NCI-H82 treated with DMSO at 0.1 percent for 48 hours (cell line): Measurements from ENCODE around the gene GABRB3.

ENCODE experiments used
- DNase-seq: peaks from one replicate; lab custom pipeline; 2025; ENCODE audit not compliant: unreplicated experiment; lab: John Stamatoyannopoulos, UW

The GABRB3 gene

GRCh38 chr15:26631894-26632293 is 141.0 kb downstream of the GABRB3 start:
- DNase-seq, result no peak

GRCh38 chr15:26630857-26631256 is 142.0 kb downstream of the GABRB3 start:
- DNase-seq, result no peak

DNA sequence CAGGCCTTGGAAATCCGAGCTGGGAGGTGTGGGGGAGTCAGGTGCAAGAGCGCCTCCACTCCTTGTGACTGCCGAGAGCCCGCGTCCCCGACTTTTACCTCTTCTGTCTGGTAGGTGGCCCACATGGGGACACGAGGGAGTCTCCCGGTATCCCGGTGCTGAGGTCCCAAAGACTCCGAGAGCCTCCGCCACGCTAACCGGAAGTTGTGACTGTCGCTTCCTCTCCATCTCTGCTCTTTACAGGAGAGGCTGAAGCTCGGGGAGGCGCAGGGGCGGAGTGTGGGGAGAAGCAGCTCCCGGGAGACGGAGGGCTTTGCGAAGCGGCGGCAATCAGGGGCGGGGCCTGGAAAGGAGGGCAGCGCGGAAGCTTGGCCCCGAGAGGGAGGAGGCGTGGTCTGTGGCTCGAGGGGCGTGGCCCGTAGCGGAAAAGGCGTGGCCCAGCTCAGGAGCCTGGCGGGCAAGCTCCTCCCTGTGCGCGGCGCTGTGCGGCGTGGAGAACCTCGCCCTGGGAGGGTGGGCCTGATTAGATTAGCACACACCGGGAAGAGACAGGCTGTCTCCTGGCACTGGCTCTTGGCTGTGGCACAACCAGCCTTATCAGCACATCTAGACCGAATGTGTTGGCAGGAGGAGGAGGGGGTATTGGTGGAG is 143.9 kb downstream of the GABRB3 start:
- DNase-seq, result no peak

DNA sequence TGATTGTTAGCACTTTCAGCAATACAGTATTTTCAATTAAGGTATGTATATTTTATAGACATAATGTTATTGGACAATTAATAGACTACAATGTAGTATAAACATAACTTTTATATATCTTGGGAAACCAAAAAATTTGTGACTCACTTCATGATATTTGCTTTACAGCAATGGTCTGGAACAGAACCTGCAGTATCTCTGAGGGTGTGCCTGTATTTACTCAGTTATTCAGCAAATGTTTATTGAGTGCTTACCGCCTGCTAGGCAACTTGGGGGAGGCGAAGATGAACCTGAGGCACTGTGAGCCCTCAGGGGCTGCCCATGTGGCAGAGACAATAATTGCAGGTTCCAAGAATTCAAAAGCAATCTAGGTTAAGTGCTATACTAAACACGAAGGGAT is 144.8 kb downstream of the GABRB3 start:
- DNase-seq, result no peak

- DNase-seq, result no peak
Measured at GRCh38 chr15:26624128-26624527, 148.7 kb downstream of the GABRB3 start.

DNA sequence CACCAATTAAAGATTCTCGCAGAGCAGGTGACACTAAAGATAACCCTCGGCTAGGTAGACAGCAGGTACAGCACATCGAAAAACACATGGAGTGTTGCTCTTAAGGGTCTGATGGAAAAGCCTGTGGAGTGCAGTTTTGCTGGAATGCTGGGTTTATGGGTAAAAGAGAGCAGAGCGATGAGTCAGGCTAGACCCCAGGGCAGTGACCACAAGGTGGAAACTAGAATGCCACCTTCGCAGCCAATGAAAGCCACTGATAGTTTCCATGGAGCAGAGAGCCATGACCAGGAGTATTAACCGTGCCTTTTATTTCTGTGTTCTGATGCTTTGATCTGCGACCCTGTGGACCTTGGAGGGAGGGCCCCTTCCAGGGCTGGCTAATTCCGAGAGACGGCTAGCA is 149.8 kb downstream of the GABRB3 start:
- DNase-seq, result no peak

- DNase-seq, result no peak
Measured at GRCh38 chr15:26621816-26622215, 151.1 kb downstream of the GABRB3 start.

GRCh38 chr15:26620528-26621458 is 152.1 kb downstream of the GABRB3 start:
- DNase-seq, result no peak

GRCh38 chr15:26615927-26616302 is 157.0 kb downstream of the GABRB3 start:
- DNase-seq, result no peak

DNA sequence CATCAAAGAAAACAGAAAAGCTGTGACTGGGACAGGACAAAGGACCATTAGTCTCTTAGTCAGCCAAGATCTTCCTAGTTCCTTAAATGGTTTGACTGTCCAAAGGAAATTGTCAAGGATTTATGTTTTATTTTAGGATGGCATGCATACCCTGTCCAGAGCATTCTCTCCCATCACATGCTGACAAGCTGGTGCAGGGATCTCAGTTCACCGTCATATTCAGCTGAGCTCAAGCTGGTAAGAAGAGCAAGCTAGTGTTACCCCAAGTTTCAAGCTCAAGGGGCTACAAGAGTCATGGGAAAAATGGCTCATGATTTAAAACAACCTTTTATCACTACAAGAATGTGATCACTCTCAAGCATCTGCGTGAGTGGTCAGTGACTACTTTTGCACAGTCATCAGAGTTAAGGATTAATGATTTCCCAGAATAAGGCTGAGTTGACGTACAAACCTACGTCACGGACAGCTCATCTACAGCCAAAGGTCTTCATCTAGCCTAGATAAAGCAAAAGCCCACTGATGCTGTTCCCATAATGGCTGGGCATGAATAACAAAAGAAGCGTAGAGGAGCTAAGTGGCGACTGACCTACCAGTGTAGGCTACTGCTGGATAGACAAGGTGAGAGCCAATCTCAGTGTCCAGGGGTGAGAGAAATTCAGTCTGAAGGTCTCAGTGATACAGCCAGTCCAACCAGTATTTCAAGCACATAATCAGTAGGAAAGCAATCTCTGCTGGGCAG is 157.5 kb downstream of the GABRB3 start:
- DNase-seq, result no peak

DNA sequence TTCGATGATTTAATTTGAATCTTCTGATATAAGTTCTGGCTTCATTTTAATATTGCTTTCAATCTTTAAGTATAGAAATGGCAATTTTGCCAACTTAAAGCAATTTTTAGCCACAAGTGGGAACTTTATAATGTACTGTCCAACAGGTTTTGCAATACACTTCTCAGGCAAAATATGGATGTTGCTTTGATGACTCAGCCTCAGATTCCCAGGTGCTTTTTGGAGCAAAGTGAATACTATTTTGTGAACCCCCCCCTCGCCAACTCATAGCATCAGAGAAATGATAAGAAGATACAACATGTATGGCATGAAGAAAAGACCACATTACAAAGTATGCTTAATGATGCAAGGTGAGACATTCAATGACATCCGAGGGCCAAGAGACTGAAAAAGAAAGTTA is 158.1 kb downstream of the GABRB3 start:
- no peak for DNase-seq

DNA sequence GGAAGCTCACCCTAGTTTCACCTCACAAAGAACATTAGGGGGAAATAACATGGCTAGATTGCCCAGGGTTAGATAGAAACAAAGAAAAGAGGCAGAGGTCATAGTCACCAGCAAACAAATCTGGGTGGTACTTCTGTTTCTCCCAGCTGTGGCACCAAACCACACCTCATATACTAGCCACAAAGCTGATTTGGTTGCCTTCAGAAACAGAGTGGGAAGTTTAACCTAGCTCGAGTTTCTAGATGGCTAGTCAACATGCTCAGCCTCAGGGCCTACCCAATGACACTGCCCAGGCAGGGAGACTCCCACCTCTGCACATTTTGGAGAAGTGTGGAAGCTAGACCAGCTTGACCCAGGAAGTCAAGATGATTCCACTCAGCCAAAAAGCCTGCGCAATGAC is 174.2 kb downstream of the GABRB3 start:
- DNase-seq, result no peak

DNA sequence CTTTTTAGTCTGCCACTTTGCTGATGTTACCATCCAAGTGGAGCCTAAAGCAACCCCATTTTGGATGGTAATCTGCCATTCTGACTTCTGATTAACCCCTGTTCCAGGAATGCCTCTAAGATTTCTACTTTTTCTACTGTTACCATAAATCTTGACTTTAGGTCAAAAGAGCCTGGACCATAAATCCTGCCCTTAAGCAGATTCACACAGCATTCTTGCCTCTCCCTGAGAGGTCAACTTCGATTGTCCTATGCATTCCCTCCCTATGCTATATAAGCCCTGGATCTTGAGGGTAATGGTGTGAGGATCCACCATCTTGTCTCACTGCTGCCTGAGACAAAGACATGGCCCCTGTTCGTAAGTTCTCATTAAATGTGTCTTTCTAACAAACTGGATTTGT is 177.3 kb downstream of the GABRB3 start:
- no peak for DNase-seq

- no peak for DNase-seq
Measured at GRCh38 chr15:26590676-26591075, 182.2 kb downstream of the GABRB3 start.

DNA sequence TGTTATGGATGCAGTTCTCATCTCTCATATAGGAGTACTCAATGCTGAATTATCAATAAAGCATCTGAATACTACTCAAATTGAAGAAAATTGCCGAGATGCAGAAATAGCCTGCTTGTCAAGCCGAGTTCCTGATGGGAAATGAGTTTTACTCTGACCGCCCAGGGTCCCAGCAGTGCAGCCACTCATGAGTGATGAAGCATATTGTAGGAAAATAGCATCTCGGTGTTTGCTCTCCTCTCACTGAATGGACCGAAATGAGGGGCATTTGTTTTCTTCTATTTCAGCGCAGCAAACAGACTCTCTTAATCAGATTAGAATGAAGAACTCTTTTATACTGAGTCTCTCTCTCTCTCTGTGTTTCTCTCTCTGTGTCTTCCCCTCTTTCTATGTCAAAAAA is 190.0 kb downstream of the GABRB3 start:
- no peak for DNase-seq

DNA sequence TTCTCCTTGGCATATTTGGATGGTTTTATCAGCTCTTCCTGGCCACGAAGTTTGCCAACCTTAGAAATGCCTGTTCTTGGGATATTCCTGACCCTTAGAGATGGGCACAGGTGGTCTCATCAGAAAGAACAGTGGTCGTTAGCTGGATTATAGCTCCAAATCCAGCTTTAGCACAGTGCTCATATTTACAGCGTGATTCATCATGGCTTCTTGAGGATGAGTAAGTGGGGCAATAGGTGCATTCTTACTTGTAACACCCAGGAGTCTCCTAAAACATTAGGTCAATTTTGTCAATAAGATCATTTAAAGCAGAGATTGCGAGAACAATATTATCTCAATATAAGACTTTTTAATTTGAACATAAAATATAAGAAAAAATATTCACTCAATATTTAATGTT is 191.9 kb downstream of the GABRB3 start:
- DNase-seq, result no peak

GRCh38 chr15:26572602-26573350 is 200.1 kb downstream of the GABRB3 start:
- DNase-seq, result no peak

- no peak for DNase-seq
Measured at GRCh38 chr15:26571346-26571745, 201.5 kb downstream of the GABRB3 start.

GRCh38 chr15:26565542-26565941 is 207.3 kb downstream of the GABRB3 start:
- DNase-seq, result no peak

GRCh38 chr15:26564361-26564760 is 208.5 kb downstream of the GABRB3 start:
- no peak for DNase-seq

DNA sequence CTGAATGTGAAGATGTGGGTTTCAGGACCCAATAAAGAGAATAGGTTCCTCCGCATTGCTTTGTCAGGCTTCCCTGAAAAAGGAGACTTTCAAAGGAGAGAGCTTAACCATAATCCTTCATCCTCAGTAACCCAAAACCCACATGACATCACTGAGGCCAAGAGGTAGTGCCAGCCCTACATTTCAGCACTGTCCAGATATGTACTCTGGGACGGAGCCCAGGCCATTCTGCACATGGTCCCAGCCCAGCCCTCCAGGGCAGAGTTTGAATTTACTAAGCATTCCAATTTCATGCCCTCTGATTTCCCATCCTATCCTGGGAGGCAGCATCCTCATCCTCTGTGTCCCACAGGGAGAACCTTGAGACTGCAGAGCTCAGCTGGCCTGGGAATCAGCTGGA is 210.5 kb downstream of the GABRB3 start:
- no peak for DNase-seq
